Measurements from ENCODE around the gene PCCB. TPM values are rescaled to one million over a fixed set of nuclear protein-coding genes. Genes with fewer than 3 reads are reported as not detected.

PCCB gene
- total RNA-seq, 2 donors from 2014 or later: 19.3 to 22.6 TPM

DNA sequence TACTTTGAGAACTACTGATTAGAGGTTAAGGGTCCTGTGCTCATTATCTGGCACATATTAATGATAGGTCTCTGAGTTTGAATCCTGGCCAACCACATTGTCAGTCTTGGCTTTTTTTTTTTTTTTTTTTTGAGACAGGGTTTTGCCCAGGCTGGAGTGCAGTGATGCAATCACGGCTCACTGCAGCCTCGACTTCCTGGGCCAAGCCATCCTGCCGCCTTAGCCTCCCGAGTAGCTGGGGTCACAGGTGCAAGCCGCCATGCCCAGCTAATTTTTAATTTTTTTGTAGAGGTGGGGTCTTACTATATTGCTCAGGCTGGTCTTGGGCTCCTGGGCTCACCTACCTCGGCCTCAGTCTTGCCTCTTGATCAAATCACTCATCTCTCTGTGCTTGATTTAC is 547 bp upstream of the PCCB start:
- ATAC-seq (ENCODE audit: insufficient number of reproducible peaks, low FRiP score, low read depth) (no peak), DNase-seq (ENCODE audit: low spot score) (no peak)
- Histone ChIP-seq H3K27me3 (replicated peaks; ENCODE audit: insufficient read depth) (no peaks in the 10 kb centered on the region), H3K36me3 (no peaks in the 10 kb centered on the region), H3K4me1 (ENCODE audit: control insufficient read depth in 1 of 2, low read depth in 2 of 2) (peaks cover 0 to 9% of the 10 kb centered on the region in 2 donors), H3K4me3 (peak overlapping the region; percentile 77), H3K9me3 (no peaks in the 10 kb centered on the region), H3K27ac (peak overlapping the region; percentile 76 to 86)
- TF ChIP-seq, protein P1, sequence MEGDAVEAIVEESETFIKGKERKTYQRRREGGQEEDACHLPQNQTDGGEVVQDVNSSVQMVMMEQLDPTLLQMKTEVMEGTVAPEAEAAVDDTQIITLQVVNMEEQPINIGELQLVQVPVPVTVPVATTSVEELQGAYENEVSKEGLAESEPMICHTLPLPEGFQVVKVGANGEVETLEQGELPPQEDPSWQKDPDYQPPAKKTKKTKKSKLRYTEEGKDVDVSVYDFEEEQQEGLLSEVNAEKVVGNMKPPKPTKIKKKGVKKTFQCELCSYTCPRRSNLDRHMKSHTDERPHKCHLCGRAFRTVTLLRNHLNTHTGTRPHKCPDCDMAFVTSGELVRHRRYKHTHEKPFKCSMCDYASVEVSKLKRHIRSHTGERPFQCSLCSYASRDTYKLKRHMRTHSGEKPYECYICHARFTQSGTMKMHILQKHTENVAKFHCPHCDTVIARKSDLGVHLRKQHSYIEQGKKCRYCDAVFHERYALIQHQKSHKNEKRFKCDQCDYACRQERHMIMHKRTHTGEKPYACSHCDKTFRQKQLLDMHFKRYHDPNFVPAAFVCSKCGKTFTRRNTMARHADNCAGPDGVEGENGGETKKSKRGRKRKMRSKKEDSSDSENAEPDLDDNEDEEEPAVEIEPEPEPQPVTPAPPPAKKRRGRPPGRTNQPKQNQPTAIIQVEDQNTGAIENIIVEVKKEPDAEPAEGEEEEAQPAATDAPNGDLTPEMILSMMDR (IDR thresholded peaks at IDR 0.05): no peak

DNA sequence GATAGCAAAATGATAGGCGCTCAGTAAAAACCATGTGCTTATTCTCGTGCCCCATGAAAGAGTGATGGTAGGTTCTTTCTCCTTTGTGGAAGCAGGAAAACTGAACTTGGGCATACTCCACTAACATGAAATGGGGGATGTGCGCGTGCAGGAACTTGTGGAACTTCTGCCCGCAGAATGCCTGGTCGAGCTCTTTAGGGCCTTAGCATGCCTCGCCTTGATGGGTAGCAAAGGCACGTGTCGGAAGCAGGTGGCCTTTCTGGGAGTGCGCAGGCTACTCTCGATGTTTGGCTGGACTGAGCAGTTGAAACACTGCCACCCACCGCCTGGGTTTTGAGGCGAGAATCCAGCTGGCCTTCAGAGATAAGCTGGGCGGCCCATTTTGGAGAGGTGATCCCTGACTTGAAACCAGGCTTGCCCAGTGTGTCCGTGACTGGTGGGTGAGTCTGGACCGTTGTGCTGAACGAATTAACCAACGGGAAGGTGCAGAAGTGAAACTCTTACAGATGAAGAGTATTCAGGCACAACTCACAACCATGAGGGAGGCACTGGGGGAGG is 842 bp downstream of the PCCB start:
- Histone ChIP-seq H3K4me1 (ENCODE audit: control insufficient read depth in 1 of 2, low read depth in 2 of 2) (peaks cover 0 to 9% of the 10 kb centered on the region in 2 donors), H3K27ac (peak overlapping the region; percentile 76 to 86), H3K27me3 (replicated peaks; ENCODE audit: insufficient read depth) (no peaks in the 10 kb centered on the region), H3K9me3 (no peaks in the 10 kb centered on the region), H3K4me3 (peak overlapping the region; percentile 77), H3K36me3 (no peaks in the 10 kb centered on the region)
- ATAC-seq (ENCODE audit: insufficient number of reproducible peaks, low FRiP score, low read depth) (no peak), DNase-seq (ENCODE audit: low spot score) (peak; percentile 10)
- TF ChIP-seq, protein P1 (IDR thresholded peaks at IDR 0.05): no peak

DNA sequence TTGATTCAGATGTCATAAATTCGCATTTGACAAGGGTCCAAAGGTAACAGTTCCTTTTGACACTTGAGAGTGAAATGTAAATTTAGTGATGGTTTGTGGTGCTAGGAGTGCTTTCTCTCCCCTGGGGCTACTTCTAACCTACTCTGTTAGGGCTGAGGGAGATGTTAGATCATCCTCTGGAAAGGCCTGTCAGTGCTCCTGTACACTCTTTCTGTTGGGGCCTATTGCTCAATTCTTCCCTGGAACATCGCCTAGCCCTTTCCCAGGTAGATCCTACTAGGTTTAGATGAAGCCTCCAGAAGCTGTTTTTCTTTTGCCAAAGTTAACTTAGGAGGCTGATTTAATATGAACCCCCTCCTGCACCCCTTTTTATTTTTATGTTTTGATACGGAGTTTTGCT is 1.4 kb downstream of the PCCB start:
- TF ChIP-seq, protein P1 (IDR thresholded peaks at IDR 0.05): no peak
- no peaks in the 10 kb centered on the region for H3K36me3 ChIP-seq
- DNase-seq (ENCODE audit: low spot score) (no peak), ATAC-seq (ENCODE audit: insufficient number of reproducible peaks, low FRiP score, low read depth) (no peak)
- peak overlapping the region; percentile 76 to 86 for H3K27ac ChIP-seq
- H3K9me3 ChIP-seq: no peaks in the 10 kb centered on the region
- H3K4me1 ChIP-seq (ENCODE audit: control insufficient read depth in 1 of 2, low read depth in 2 of 2): peaks cover 0 to 9% of the 10 kb centered on the region in 2 donors
- H3K27me3 ChIP-seq (replicated peaks; ENCODE audit: insufficient read depth): no peaks in the 10 kb centered on the region
- H3K4me3 ChIP-seq: peak overlapping the region; percentile 77

DNA sequence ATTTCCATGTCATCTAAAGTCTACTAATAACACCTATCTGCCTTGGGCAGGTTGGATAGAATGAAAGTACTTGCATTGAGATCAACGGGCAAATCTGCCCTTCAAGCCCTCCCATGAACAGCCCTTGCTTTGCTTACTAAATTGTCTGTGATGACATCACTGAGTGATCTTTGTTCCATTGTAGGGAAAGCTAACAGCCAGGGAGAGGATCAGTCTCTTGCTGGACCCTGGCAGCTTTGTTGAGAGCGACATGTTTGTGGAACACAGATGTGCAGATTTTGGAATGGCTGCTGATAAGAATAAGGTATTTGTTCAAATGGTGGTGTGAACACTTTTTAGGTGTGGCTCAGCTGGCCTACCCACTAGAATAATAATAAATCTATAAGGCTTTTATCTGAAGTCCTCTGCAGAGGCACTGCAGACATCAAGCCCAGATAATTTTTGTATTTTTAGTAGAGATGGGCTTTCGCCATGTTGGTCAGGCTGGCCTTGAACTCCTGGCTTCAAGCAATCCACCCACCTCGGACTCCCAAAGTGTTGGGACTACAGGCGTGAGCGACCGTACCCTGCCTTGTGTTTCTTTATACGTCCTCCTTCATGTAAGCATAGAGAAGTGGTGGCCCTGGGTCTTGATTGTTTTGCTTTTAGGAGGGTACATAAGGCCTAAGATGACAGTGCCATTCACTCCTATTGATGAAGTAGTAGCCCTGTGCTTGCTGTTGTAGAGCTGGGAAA is 5.7 kb downstream of the PCCB start:
- H3K27ac ChIP-seq: no peak overlapping the region
- DNase-seq (ENCODE audit: low spot score) (no peak), ATAC-seq (ENCODE audit: insufficient number of reproducible peaks, low FRiP score, low read depth) (no peak)
- H3K36me3 ChIP-seq: peaks cover 5% of the 10 kb centered on the region
- H3K4me3 ChIP-seq: no peak overlapping the region
- TF ChIP-seq, protein P1 (IDR thresholded peaks at IDR 0.05): no peak
- H3K4me1 ChIP-seq (ENCODE audit: control insufficient read depth in 1 of 2, low read depth in 2 of 2): peaks cover 0 to 9% of the 10 kb centered on the region in 2 donors
- H3K9me3 ChIP-seq: no peaks in the 10 kb centered on the region
- no peaks in the 10 kb centered on the region for H3K27me3 ChIP-seq (replicated peaks; ENCODE audit: insufficient read depth)

DNA sequence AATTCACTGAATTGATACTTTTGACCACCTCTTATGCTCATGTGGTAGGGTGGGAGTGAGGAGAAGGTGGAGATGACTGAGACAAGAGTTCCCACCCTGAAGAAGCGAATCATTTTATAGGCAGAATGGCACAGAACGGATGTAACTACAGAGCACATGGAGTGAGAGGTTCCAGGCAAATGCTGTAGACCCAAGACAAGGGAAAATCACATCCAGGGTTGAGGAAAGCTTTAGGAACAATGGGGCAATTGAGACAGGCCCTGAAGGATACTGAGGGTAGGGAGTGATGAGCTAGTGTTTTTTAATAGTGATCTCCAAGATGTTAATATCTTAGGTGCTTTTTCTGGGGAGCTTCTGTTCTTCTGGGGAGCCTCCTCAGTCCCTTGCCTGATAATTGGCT is 8.1 kb downstream of the PCCB start:
- H3K4me1 ChIP-seq (ENCODE audit: control insufficient read depth in 1 of 2, low read depth in 2 of 2): no peaks in the 10 kb centered on the region
- H3K27me3 ChIP-seq (replicated peaks; ENCODE audit: insufficient read depth): no peaks in the 10 kb centered on the region
- peaks cover 13% of the 10 kb centered on the region for H3K36me3 ChIP-seq
- H3K4me3 ChIP-seq: no peak overlapping the region
- ATAC-seq (ENCODE audit: insufficient number of reproducible peaks, low FRiP score, low read depth): no peak
- no peaks in the 10 kb centered on the region for H3K9me3 ChIP-seq
- DNase-seq (ENCODE audit: low spot score): no peak
- TF ChIP-seq, protein P1 (IDR thresholded peaks at IDR 0.05): no peak
- H3K27ac ChIP-seq: no peak overlapping the region
